ENCODE results near the gene AKAP13. TPM values are rescaled to one million over a fixed set of nuclear protein-coding genes. Genes with fewer than 3 reads are reported as not detected.

AKAP13 gene
- polyA plus RNA-seq, 1 donor from 2014 or later: 152 TPM

GRCh38 chr15:85489773-85490493 lies 109.5 kb downstream of the AKAP13 start:
- Mint-ChIP-seq H3K27me3 (no peaks in the 10 kb centered on the region), H3K36me3 (peaks cover 3% of the 10 kb centered on the region), H3K4me1 (peaks cover 50 to 70% (median 60%) of the 10 kb centered on the region in 3 donors), H3K9me3 (no peaks in the 10 kb centered on the region), H3K4me3 (no peak overlapping the region), H3K27ac (peak overlapping the region in 2 of 3 donors; percentile 1 to 81)

- Mint-ChIP-seq H3K27ac (peak overlapping the region; percentile 1 to 77 (median 28)), H3K4me1 (peaks cover 56 to 73% (median 60%) of the 10 kb centered on the region in 3 donors), H3K4me3 (peak overlapping the region in 2 of 4 donors; percentile 6 to 43), H3K36me3 (peaks cover 3% of the 10 kb centered on the region), H3K9me3 (no peaks in the 10 kb centered on the region), H3K27me3 (no peaks in the 10 kb centered on the region)
Measured at GRCh38 chr15:85490856-85491255, 110.5 kb downstream of the AKAP13 start.

- H3K27me3 Mint-ChIP-seq: no peaks in the 10 kb centered on the region
- peak overlapping the region in 1 of 3 donors; percentile 28 for H3K27ac Mint-ChIP-seq
- peaks cover 3% of the 10 kb centered on the region for H3K36me3 Mint-ChIP-seq
- peaks cover 56 to 73% (median 60%) of the 10 kb centered on the region in 3 donors for H3K4me1 Mint-ChIP-seq
- no peaks in the 10 kb centered on the region for H3K9me3 Mint-ChIP-seq
- peak overlapping the region in 1 of 4 donors; percentile 4 for H3K4me3 Mint-ChIP-seq
Measured at GRCh38 chr15:85491691-85492090, 111.3 kb downstream of the AKAP13 start.

GRCh38 chr15:85492406-85492805 lies 112.0 kb downstream of the AKAP13 start:
- Mint-ChIP-seq H3K27me3 (no peaks in the 10 kb centered on the region), H3K4me1 (peaks cover 61 to 77% (median 63%) of the 10 kb centered on the region in 3 donors), H3K36me3 (peaks cover 3% of the 10 kb centered on the region), H3K4me3 (no peak overlapping the region), H3K9me3 (no peaks in the 10 kb centered on the region), H3K27ac (peak overlapping the region in 1 of 3 donors; percentile 28)

GRCh38 chr15:85493260-85493659 lies 112.9 kb downstream of the AKAP13 start:
- H3K27ac Mint-ChIP-seq: no peak overlapping the region
- H3K36me3 Mint-ChIP-seq: peaks cover 3% of the 10 kb centered on the region
- no peaks in the 10 kb centered on the region for H3K9me3 Mint-ChIP-seq
- no peaks in the 10 kb centered on the region for H3K27me3 Mint-ChIP-seq
- H3K4me1 Mint-ChIP-seq: peaks cover 62 to 79% (median 68%) of the 10 kb centered on the region in 3 donors
- H3K4me3 Mint-ChIP-seq: no peak overlapping the region

GRCh38 chr15:85494048-85494777 lies 113.8 kb downstream of the AKAP13 start:
- peak overlapping the region in 3 of 4 donors; percentile 15 to 43 (median 30) for H3K4me3 Mint-ChIP-seq
- H3K27ac Mint-ChIP-seq: peak overlapping the region; percentile 28 to 81 (median 52)
- peaks cover 57 to 79% (median 69%) of the 10 kb centered on the region in 3 donors for H3K4me1 Mint-ChIP-seq
- no peaks in the 10 kb centered on the region for H3K27me3 Mint-ChIP-seq
- no peaks in the 10 kb centered on the region for H3K9me3 Mint-ChIP-seq
- peaks cover 3% of the 10 kb centered on the region for H3K36me3 Mint-ChIP-seq

- H3K27ac Mint-ChIP-seq: no peak overlapping the region
- no peak overlapping the region for H3K4me3 Mint-ChIP-seq
- no peaks in the 10 kb centered on the region for H3K27me3 Mint-ChIP-seq
- H3K9me3 Mint-ChIP-seq: no peaks in the 10 kb centered on the region
- peaks cover 3% of the 10 kb centered on the region for H3K36me3 Mint-ChIP-seq
- H3K4me1 Mint-ChIP-seq: peaks cover 61 to 79% (median 71%) of the 10 kb centered on the region in 3 donors
Measured at GRCh38 chr15:85495096-85495495, 114.7 kb downstream of the AKAP13 start.

GRCh38 chr15:85495544-85495943 lies 115.1 kb downstream of the AKAP13 start:
- H3K4me1 Mint-ChIP-seq: peaks cover 59 to 79% (median 70%) of the 10 kb centered on the region in 3 donors
- no peak overlapping the region for H3K27ac Mint-ChIP-seq
- no peaks in the 10 kb centered on the region for H3K27me3 Mint-ChIP-seq
- H3K9me3 Mint-ChIP-seq: no peaks in the 10 kb centered on the region
- H3K4me3 Mint-ChIP-seq: no peak overlapping the region
- H3K36me3 Mint-ChIP-seq: peaks cover 3% of the 10 kb centered on the region

- peak overlapping the region in 1 of 3 donors; percentile 93 for H3K27ac Mint-ChIP-seq
- H3K27me3 Mint-ChIP-seq: no peaks in the 10 kb centered on the region
- no peaks in the 10 kb centered on the region for H3K9me3 Mint-ChIP-seq
- peaks cover 3% of the 10 kb centered on the region for H3K36me3 Mint-ChIP-seq
- no peak overlapping the region for H3K4me3 Mint-ChIP-seq
- peaks cover 57 to 79% (median 64%) of the 10 kb centered on the region in 3 donors for H3K4me1 Mint-ChIP-seq
Measured at GRCh38 chr15:85496151-85496550, 115.7 kb downstream of the AKAP13 start.

- Mint-ChIP-seq H3K9me3 (no peaks in the 10 kb centered on the region), H3K27ac (peak overlapping the region in 1 of 3 donors; percentile 93), H3K27me3 (no peaks in the 10 kb centered on the region), H3K4me3 (no peak overlapping the region), H3K36me3 (peaks cover 3% of the 10 kb centered on the region), H3K4me1 (peaks cover 54 to 79% (median 64%) of the 10 kb centered on the region in 3 donors)
Measured at GRCh38 chr15:85496551-85497171, 116.3 kb downstream of the AKAP13 start.

GRCh38 chr15:85497172-85497569 lies 116.8 kb downstream of the AKAP13 start:
- no peak overlapping the region for H3K27ac Mint-ChIP-seq
- H3K36me3 Mint-ChIP-seq: peaks cover 3% of the 10 kb centered on the region
- H3K27me3 Mint-ChIP-seq: no peaks in the 10 kb centered on the region
- no peaks in the 10 kb centered on the region for H3K9me3 Mint-ChIP-seq
- peaks cover 51 to 80% (median 64%) of the 10 kb centered on the region in 3 donors for H3K4me1 Mint-ChIP-seq
- no peak overlapping the region for H3K4me3 Mint-ChIP-seq

GRCh38 chr15:85498471-85498870 lies 118.1 kb downstream of the AKAP13 start:
- Mint-ChIP-seq H3K36me3 (peaks cover 3% of the 10 kb centered on the region), H3K27ac (peak overlapping the region in 1 of 3 donors; percentile 25), H3K4me3 (no peak overlapping the region), H3K9me3 (no peaks in the 10 kb centered on the region), H3K27me3 (no peaks in the 10 kb centered on the region), H3K4me1 (peaks cover 49 to 76% (median 67%) of the 10 kb centered on the region in 3 donors)

GRCh38 chr15:85499371-85499887 lies 119.0 kb downstream of the AKAP13 start:
- H3K27me3 Mint-ChIP-seq: no peaks in the 10 kb centered on the region
- H3K4me3 Mint-ChIP-seq: peak overlapping the region in 2 of 4 donors; percentile 74 to 88
- H3K4me1 Mint-ChIP-seq: peaks cover 49 to 76% (median 69%) of the 10 kb centered on the region in 3 donors
- H3K27ac Mint-ChIP-seq: peak overlapping the region in 2 of 3 donors; percentile 28 to 55
- H3K9me3 Mint-ChIP-seq: no peaks in the 10 kb centered on the region
- H3K36me3 Mint-ChIP-seq: peaks cover 3% of the 10 kb centered on the region

GRCh38 chr15:85500060-85500708 lies 119.8 kb downstream of the AKAP13 start:
- peak overlapping the region in 2 of 3 donors; percentile 28 to 55 for H3K27ac Mint-ChIP-seq
- H3K36me3 Mint-ChIP-seq: peaks cover 3% of the 10 kb centered on the region
- H3K4me1 Mint-ChIP-seq: peaks cover 52 to 74% (median 67%) of the 10 kb centered on the region in 3 donors
- peak overlapping the region in 2 of 4 donors; percentile 74 to 88 for H3K4me3 Mint-ChIP-seq
- no peaks in the 10 kb centered on the region for H3K9me3 Mint-ChIP-seq
- no peaks in the 10 kb centered on the region for H3K27me3 Mint-ChIP-seq
